WTC11 (cell line): Measurements from ENCODE around the gene FTCD. TPM values are rescaled to one million over a fixed set of nuclear protein-coding genes. Genes with fewer than 3 reads are reported as not detected.
"Not testable (repeated sequence)": the region's sequence is repeated elsewhere in the genome, so short reads cannot be mapped to it uniquely, and the experiment has no call there.

Source experiments
- ATAC-seq: fragments of 200-7000 bp; cut with Tn5 transposase; 2 replicates; pipeline ENCODE4 v1.10.0; 2021; ENCODE audit warnings: mild to moderate bottlenecking, moderate library complexity
- CTCF ChIA-PET: fragments of 300-600 bp; sonication (Branson Sonifier 250); formaldehyde crosslinking; loops from one replicate; lab custom pipeline; 2021; ENCODE audit warnings: antibody characterized with exemption; lab: Charles Lee
- POLR2A ChIA-PET: fragments of 350-600 bp; sonication (Branson Sonifier 250); formaldehyde crosslinking; loops from one replicate; lab custom pipeline; 2021; ENCODE audit warnings: antibody characterized with exemption; lab: Charles Lee
- DNase-seq: peaks from one replicate; pipeline ENCODE4 v3.0.0; 2021; ENCODE audit warnings: low spot score
- H3K27ac Mint-ChIP-seq: 2 replicates; pipeline ENCODE4 v1.8.0; 2021; ENCODE audit warnings: mixed read lengths
- H3K27me3 Mint-ChIP-seq: 2 replicates; pipeline ENCODE4 v1.8.0; 2021; ENCODE audit warnings: low read depth, mild to moderate bottlenecking, moderate library complexity, mixed read lengths
- H3K36me3 Mint-ChIP-seq: 2 replicates; pipeline ENCODE4 v1.8.0; 2021; ENCODE audit warnings: mixed read lengths
- H3K4me1 Mint-ChIP-seq: 2 replicates; pipeline ENCODE4 v1.8.0; 2022; ENCODE audit warnings: mixed read lengths
- H3K4me3 Mint-ChIP-seq: 2 replicates; pipeline ENCODE4 v1.8.0; 2021; ENCODE audit warnings: mild to moderate bottlenecking, moderate library complexity, mixed read lengths
- H3K9me3 Mint-ChIP-seq: 2 replicates; pipeline ENCODE4 v1.8.0; 2021; ENCODE audit warnings: mixed read lengths
- ELF4 ChIP-seq: sonication (generic); formaldehyde crosslinking; IDR thresholded peaks from 2 replicates; pipeline ENCODE4 v1.8.1; 2022; ENCODE audit warnings: low read depth, mild to moderate bottlenecking, moderate library complexity, missing genetic modification reagents
- EMX1 ChIP-seq: fragments of 250-450 bp; sonication (Bioruptor Pico); IDR thresholded peaks from 2 replicates; pipeline ENCODE4 v1.8.0; 2021; ENCODE audit warnings: mild to moderate bottlenecking
- ETV6 ChIP-seq: sonication (generic); formaldehyde crosslinking; IDR thresholded peaks from 2 replicates; pipeline ENCODE4 v1.8.1; 2022; ENCODE audit warnings: mild to moderate bottlenecking, missing genetic modification reagents
- GRHL2 ChIP-seq: fragments of 250-450 bp; sonication (Bioruptor Pico); IDR thresholded peaks from 2 replicates; pipeline ENCODE4 v1.8.0; 2022; ENCODE audit warnings: mild to moderate bottlenecking, moderate library complexity; ENCODE audit not compliant: insufficient replicate concordance, severe bottlenecking
- JUN ChIP-seq: sonication (generic); formaldehyde crosslinking; IDR thresholded peaks from 2 replicates; pipeline ENCODE4 v1.8.0; 2023; ENCODE audit warnings: mild to moderate bottlenecking, missing genetic modification reagents
- NFATC4 ChIP-seq: fragments of 250-450 bp; sonication (Bioruptor Pico); IDR thresholded peaks from 2 replicates; pipeline ENCODE4 v1.9.0; 2021; ENCODE audit warnings: mild to moderate bottlenecking
- SMAD4 ChIP-seq: sonication (generic); formaldehyde crosslinking; IDR thresholded peaks from 2 replicates; pipeline ENCODE4 v1.8.0; 2022; ENCODE audit warnings: mild to moderate bottlenecking, missing genetic modification reagents
- SOX15 ChIP-seq: fragments of 250-450 bp; sonication (Bioruptor Pico); IDR thresholded peaks from 2 replicates; pipeline ENCODE4 v1.9.0; 2021; ENCODE audit warnings: mild to moderate bottlenecking
- TEAD1 ChIP-seq: sonication (generic); formaldehyde crosslinking; IDR thresholded peaks from 2 replicates; pipeline ENCODE4 v1.8.0; 2022; ENCODE audit warnings: mild to moderate bottlenecking, missing genetic modification reagents
- ZNF138 ChIP-seq: sonication (generic); formaldehyde crosslinking; conservative IDR thresholded peaks from 2 replicates; pipeline ENCODE4 v1.8.1; 2022; ENCODE audit warnings: mild to moderate bottlenecking, moderate library complexity, missing genetic modification reagents
- ZNF263 ChIP-seq: sonication (generic); formaldehyde crosslinking; IDR thresholded peaks from 2 replicates; pipeline ENCODE4 v1.8.1; 2022; ENCODE audit warnings: low read depth, mild to moderate bottlenecking, moderate library complexity, missing genetic modification reagents
- ZNF396 ChIP-seq: fragments of 250-450 bp; sonication (Bioruptor Pico); IDR thresholded peaks from 2 replicates; pipeline ENCODE4 v1.8.0; 2021; ENCODE audit warnings: mild to moderate bottlenecking, moderate library complexity, borderline replicate concordance
- total RNA-seq: library from RNA; stranded (reverse); gene quantifications from 3 replicates; pipeline ENCODE4 v1.2.3, GENCODE V29; 2021
- TF ChIP-seq, protein P1 (sequence below): sonication (generic); formaldehyde crosslinking; conservative IDR thresholded peaks from 2 replicates; pipeline ENCODE4 v1.8.1; 2022; ENCODE audit warnings: mild to moderate bottlenecking, missing genetic modification reagents
- TF ChIP-seq, protein P2 (sequence below): fragments of 200-600 bp; IDR thresholded peaks from 2 replicates; pipeline ENCODE4 v1.8.0; 2022; ENCODE audit warnings: antibody characterized with exemption
- TF ChIP-seq, protein P3 (sequence below): fragments of 250-450 bp; sonication (Bioruptor Pico); IDR thresholded peaks from 2 replicates; pipeline ENCODE4 v1.9.0; 2021; ENCODE audit warnings: mild to moderate bottlenecking
- TF ChIP-seq, protein P4 (sequence below): sonication (generic); formaldehyde crosslinking; IDR thresholded peaks from 2 replicates; pipeline ENCODE4 v1.8.1; 2022; ENCODE audit warnings: low read depth, mild to moderate bottlenecking, moderate library complexity, missing genetic modification reagents, borderline replicate concordance
- TF ChIP-seq, protein P5 (sequence below): sonication (generic); formaldehyde crosslinking; IDR thresholded peaks from 2 replicates; pipeline ENCODE4 v1.8.1; 2023; ENCODE audit warnings: mild to moderate bottlenecking, missing genetic modification reagents, borderline replicate concordance

FTCD gene
- total RNA-seq, 1 experiment from 2014 or later, result 6.1 TPM

DNA sequence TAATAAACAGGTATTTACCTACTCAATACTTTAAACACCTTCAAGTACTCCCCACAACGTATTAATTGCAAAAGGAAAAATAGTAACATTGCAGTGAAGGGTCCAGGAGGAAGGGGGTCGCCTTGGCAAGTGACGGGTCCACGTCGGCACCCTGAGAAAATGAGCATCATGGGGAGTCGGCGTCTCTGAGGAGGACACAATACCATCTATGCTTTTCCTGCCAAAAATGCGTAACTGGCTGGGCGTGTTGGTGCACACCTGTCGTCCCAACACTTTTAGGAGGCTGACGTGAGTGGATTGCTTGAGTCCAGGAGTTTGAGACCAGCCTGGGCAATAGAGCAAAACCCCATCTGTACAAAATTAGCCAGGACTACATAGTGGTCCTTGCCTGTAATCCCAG is 7.3 kb downstream of the FTCD start:
- no peak for ATAC-seq
- Mint-ChIP-seq H3K4me1 (peaks cover 18% of the 10 kb centered on the region), H3K27me3 (no peaks in the 10 kb centered on the region), H3K27ac (0 out of 2 replicates have a peak overlapping the region, but pooled peaks have one; percentile 46), H3K9me3 (no peaks in the 10 kb centered on the region; the same call in 1 of the 2 replicates), H3K4me3 (no peak overlapping the region), H3K36me3 (peaks cover 3% of the 10 kb centered on the region; the same call in 1 of the 2 replicates)
- DNase-seq, result peak; percentile 5
- POLR2A ChIA-PET, result no interaction called here
- CTCF ChIA-PET, result interaction anchor here (0.6 to 1.0 kb wide), 3 partner anchors 15 to 81 kb away, joined by 3 read pairs; no protein-coding TSS in a partner anchor
- TF ChIP-seq NFATC4 (CRISPR knock-in tag) (no peak), SMAD4 (CRISPR knock-in tag) (no peak), GRHL2 (CRISPR knock-in tag) (no peak)

DNA sequence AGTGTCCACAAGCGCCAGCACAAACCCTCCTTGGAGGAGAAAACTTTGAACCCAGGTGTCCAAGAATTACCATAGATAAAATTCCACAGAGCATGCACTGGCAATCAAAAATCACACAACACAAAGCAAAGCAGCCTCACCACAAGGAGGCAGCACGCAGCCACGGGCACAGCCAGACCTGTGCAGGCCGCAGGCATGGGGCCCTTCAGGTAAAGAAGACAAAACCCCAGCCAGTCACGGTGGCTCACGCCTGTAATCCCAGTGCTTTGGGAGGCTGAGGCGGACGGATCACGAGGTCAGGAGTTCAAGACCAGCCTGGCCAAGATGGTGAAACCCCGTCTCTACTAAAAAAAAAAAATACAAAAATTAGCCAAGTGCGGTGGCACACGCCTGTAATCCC is 8.0 kb downstream of the FTCD start:
- ATAC-seq, result peak; percentile 74

DNA sequence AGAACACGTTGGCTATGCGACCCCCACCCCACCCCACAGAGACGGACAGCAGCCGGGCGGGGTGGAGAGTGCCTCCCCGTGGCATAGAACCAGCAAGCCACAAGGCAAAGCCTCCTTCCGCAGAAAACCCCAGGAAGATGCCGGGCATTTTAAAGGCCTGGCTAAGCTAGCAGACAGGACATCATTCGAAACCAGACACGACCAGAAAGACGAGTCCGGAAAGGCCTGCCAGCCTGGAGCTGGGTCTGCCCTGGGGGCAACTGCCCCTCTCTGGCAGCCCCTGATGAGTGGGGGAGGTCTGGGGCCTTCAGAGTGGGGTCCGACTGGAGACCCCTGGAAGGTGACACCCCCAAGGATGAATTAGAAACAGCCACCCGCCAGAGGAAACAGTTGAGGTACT is 8.5 kb downstream of the FTCD start:
- H3K4me3 Mint-ChIP-seq, result no peak overlapping the region
- peak overlapping the region; percentile 53; the same call in 1 of the 2 replicates for H3K27ac Mint-ChIP-seq
- H3K27me3 Mint-ChIP-seq, result no peaks in the 10 kb centered on the region
- peaks cover 6% of the 10 kb centered on the region; the same call in 1 of the 2 replicates for H3K9me3 Mint-ChIP-seq
- peaks cover 8% of the 10 kb centered on the region for H3K36me3 Mint-ChIP-seq
- no peak for ATAC-seq
- CTCF ChIA-PET, result no interaction called here
- TF ChIP-seq ZNF263 (CRISPR knock-in tag) (no peak), SOX15 (no peak), ETV6 (CRISPR knock-in tag) (no peak), EMX1 (no peak), ZNF396 (CRISPR knock-in tag) (no peak)
- TF ChIP-seq, protein P1, sequence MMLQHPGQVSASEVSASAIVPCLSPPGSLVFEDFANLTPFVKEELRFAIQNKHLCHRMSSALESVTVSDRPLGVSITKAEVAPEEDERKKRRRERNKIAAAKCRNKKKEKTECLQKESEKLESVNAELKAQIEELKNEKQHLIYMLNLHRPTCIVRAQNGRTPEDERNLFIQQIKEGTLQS (CRISPR knock-in tag), result no peak
- DNase-seq, result no peak
- H3K4me1 Mint-ChIP-seq, result peaks cover 11% of the 10 kb centered on the region
- POLR2A ChIA-PET, result no interaction called here

More for the DNA sequence above, 8.0 kb downstream of the FTCD start:
- DNase-seq, result peak; percentile 77
- H3K4me3 Mint-ChIP-seq, H3K36me3 Mint-ChIP-seq, POLR2A ChIA-PET, H3K27me3 Mint-ChIP-seq, H3K9me3 Mint-ChIP-seq: not testable (repeated sequence)
- TF ChIP-seq, protein P2, sequence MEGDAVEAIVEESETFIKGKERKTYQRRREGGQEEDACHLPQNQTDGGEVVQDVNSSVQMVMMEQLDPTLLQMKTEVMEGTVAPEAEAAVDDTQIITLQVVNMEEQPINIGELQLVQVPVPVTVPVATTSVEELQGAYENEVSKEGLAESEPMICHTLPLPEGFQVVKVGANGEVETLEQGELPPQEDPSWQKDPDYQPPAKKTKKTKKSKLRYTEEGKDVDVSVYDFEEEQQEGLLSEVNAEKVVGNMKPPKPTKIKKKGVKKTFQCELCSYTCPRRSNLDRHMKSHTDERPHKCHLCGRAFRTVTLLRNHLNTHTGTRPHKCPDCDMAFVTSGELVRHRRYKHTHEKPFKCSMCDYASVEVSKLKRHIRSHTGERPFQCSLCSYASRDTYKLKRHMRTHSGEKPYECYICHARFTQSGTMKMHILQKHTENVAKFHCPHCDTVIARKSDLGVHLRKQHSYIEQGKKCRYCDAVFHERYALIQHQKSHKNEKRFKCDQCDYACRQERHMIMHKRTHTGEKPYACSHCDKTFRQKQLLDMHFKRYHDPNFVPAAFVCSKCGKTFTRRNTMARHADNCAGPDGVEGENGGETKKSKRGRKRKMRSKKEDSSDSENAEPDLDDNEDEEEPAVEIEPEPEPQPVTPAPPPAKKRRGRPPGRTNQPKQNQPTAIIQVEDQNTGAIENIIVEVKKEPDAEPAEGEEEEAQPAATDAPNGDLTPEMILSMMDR, result peak; percentile 30; the same call in 1 of the 2 replicates
- TF ChIP-seq ETV6 (CRISPR knock-in tag), result 0 out of 2 replicates have a peak, but pooled peaks have one; percentile 26
- Mint-ChIP-seq H3K4me1 (peaks cover 15% of the 10 kb centered on the region), H3K27ac (peak overlapping the region; percentile 65; the same call in 1 of the 2 replicates)
- CTCF ChIA-PET, result interaction anchor here (1.0 kb wide), 2 partner anchors 64 to 80 kb away, joined by 3 read pairs; no protein-coding TSS in a partner anchor

DNA sequence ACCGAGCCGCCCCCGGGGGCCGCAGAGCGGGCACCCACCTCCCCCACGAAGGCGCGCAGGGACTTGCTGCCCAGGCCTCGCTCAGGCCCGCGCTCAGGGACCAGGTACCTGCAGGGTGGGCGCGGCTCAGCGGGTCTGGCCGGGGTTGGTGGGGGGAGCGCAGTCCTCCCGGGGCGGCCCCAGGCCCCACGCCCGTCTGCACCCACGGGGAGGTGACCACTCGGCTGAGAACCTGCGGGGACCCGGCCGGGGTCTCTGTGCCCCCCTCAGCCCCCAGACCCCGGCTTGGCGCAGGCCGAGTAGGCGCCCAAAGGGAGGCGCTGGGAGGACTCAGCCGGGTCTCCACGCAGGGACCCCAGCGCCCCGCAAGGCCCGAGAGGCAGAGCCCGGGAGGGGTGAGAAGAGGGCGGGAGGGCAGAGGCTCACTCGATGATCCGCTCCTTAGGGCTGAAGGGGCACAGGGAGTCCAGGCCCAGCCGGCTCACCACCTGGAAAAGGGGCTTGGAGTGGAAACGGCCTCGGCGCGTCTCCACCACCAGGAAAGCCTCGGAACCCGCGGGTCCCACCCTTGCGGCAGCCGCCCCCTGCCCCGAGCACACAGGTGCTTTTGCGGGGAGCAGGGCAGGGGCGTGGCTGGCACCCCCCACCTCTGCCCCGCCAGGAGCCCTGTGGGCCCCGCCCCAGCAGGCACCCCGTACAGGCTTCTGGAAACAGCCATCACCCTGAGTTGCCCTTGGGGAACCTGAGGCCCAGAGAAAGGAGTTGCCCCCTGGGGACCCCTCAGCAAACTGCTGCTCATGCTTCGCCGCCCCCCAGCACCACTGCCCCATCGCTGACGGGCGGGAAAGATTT is 9.3 kb downstream of the FTCD start:
- DNase-seq (peak; percentile 13), ATAC-seq (no peak)
- Mint-ChIP-seq H3K9me3 (peaks cover 6% of the 10 kb centered on the region; the same call in 1 of the 2 replicates), H3K27me3 (no peaks in the 10 kb centered on the region), H3K4me3 (no peak overlapping the region), H3K36me3 (peaks cover 10% of the 10 kb centered on the region), H3K27ac (peak overlapping the region; percentile 53; the same call in 1 of the 2 replicates), H3K4me1 (peaks cover 11% of the 10 kb centered on the region)
- ChIA-PET POLR2A (no interaction called here), CTCF (no interaction called here)
- TF ChIP-seq JUN (CRISPR knock-in tag), result no peak
- TF ChIP-seq, protein P3, sequence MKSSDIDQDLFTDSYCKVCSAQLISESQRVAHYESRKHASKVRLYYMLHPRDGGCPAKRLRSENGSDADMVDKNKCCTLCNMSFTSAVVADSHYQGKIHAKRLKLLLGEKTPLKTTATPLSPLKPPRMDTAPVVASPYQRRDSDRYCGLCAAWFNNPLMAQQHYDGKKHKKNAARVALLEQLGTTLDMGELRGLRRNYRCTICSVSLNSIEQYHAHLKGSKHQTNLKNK, result no peak
- no peak for TF ChIP-seq TEAD1 (CRISPR knock-in tag)
- TF ChIP-seq, protein P4, sequence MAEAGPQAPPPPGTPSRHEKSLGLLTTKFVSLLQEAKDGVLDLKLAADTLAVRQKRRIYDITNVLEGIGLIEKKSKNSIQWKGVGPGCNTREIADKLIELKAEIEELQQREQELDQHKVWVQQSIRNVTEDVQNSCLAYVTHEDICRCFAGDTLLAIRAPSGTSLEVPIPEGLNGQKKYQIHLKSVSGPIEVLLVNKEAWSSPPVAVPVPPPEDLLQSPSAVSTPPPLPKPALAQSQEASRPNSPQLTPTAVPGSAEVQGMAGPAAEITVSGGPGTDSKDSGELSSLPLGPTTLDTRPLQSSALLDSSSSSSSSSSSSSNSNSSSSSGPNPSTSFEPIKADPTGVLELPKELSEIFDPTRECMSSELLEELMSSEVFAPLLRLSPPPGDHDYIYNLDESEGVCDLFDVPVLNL (CRISPR knock-in tag), result no peak
- no peak for TF ChIP-seq ZNF138 (CRISPR knock-in tag)
- no peak for TF ChIP-seq ELF4 (CRISPR knock-in tag)
- TF ChIP-seq, protein P5, sequence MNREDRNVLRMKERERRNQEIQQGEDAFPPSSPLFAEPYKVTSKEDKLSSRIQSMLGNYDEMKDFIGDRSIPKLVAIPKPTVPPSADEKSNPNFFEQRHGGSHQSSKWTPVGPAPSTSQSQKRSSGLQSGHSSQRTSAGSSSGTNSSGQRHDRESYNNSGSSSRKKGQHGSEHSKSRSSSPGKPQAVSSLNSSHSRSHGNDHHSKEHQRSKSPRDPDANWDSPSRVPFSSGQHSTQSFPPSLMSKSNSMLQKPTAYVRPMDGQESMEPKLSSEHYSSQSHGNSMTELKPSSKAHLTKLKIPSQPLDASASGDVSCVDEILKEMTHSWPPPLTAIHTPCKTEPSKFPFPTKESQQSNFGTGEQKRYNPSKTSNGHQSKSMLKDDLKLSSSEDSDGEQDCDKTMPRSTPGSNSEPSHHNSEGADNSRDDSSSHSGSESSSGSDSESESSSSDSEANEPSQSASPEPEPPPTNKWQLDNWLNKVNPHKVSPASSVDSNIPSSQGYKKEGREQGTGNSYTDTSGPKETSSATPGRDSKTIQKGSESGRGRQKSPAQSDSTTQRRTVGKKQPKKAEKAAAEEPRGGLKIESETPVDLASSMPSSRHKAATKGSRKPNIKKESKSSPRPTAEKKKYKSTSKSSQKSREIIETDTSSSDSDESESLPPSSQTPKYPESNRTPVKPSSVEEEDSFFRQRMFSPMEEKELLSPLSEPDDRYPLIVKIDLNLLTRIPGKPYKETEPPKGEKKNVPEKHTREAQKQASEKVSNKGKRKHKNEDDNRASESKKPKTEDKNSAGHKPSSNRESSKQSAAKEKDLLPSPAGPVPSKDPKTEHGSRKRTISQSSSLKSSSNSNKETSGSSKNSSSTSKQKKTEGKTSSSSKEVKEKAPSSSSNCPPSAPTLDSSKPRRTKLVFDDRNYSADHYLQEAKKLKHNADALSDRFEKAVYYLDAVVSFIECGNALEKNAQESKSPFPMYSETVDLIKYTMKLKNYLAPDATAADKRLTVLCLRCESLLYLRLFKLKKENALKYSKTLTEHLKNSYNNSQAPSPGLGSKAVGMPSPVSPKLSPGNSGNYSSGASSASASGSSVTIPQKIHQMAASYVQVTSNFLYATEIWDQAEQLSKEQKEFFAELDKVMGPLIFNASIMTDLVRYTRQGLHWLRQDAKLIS, result no peak
